ENCODE results near the gene B3GNT7.

DNA sequence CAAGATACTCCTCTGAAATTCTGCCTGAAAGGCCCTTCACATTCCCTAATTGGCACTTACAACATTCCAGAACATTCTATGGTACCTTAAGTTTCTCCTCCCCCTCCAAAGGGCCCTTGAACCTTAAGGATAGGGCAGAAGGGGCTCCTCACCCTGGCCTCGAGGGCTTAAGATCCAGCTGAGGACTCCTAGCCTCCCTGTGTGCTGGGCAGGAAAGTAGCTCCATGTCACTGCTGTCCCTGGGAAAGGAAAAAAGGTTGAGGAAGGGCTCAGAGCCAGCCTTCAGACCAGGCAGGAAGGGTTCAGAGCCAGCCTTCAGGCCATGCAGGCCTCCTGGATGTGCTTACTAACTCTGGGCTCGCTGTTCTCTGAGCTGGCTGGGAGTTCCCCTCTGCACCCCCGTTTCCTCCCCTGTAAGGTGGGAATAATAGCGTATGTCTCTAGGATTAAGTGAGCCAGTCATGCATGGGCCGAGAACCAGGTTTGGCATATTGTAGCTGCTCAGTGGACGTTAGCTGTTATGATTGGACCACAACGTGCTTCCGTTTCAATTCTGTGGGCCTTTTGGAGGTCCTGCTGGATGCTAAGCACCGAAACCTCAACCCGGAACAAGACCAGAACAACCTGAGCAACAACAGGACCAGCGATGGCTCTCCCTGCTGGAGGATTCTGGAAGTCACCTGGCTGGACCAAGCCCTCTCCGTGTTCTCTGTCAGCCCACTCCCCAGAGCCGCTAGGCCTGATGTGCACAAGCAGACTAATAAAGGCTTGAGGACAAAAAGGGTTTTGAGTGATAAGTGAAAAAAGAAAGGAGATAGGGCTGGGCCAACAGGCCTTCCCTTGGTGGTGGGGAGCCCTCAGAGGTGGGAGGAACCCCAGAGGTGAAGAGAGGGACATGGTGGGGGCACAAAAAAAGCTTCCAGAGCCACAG, 1.0 kb upstream of the B3GNT7 start:
- TF ChIP-seq, protein P1, sequence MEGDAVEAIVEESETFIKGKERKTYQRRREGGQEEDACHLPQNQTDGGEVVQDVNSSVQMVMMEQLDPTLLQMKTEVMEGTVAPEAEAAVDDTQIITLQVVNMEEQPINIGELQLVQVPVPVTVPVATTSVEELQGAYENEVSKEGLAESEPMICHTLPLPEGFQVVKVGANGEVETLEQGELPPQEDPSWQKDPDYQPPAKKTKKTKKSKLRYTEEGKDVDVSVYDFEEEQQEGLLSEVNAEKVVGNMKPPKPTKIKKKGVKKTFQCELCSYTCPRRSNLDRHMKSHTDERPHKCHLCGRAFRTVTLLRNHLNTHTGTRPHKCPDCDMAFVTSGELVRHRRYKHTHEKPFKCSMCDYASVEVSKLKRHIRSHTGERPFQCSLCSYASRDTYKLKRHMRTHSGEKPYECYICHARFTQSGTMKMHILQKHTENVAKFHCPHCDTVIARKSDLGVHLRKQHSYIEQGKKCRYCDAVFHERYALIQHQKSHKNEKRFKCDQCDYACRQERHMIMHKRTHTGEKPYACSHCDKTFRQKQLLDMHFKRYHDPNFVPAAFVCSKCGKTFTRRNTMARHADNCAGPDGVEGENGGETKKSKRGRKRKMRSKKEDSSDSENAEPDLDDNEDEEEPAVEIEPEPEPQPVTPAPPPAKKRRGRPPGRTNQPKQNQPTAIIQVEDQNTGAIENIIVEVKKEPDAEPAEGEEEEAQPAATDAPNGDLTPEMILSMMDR (IDR thresholded peaks at IDR 0.05) = peak; percentile 18; the same call in 1 of the 2 replicates
- no peak for TF ChIP-seq ZFX (IDR thresholded peaks at IDR 0.05; ENCODE audit: borderline replicate concordance)

Data from 22Rv1 (cell line).